A549 (cell line): ENCODE measurements around the gene USP15.

Experiments
- ESRRA ChIP-seq: fragments of 150-350 bp; IDR thresholded peaks from 2 replicates; pipeline ENCODE4 v1.6.1; 2014; ENCODE audit warnings: mild to moderate bottlenecking, low read length, borderline replicate concordance
- HDAC2 ChIP-seq: fragments of 200-600 bp; sonication (generic); IDR thresholded peaks from 2 replicates; pipeline ENCODE4 v1.6.1; 2016
- JUN ChIP-seq, 2 experiments: fragments of >200 bp; sonication (Bioruptor Twin); formaldehyde crosslinking; IDR thresholded peaks; 2 replicates in 1 of 2; 3 replicates in 1 of 2; pipeline ENCODE4 v1.6.1; 2016 to 2017
- NR3C1 ChIP-seq: fragments of >200 bp; sonication (Bioruptor Twin); formaldehyde crosslinking; IDR thresholded peaks from 3 replicates; pipeline ENCODE4 v1.6.1; 2017
- POLR2A ChIP-seq: IDR thresholded peaks from 2 replicates; pipeline ENCODE4 v1.6.1; 2012; ENCODE audit warnings: mild to moderate bottlenecking, low read length
- POLR2AphosphoS2 ChIP-seq: conservative IDR thresholded peaks from 2 replicates; pipeline ENCODE4 v1.6.1; 2012; ENCODE audit warnings: low read length, improper control_type of control experiment, inconsistent platforms
- RFX5 ChIP-seq: fragments of 450-650 bp; IDR thresholded peaks from 2 replicates; pipeline ENCODE4 v1.7.1; 2014; ENCODE audit warnings: antibody characterized with exemption, mild to moderate bottlenecking, moderate library complexity
- ZFP36 ChIP-seq: fragments of 450-650 bp; IDR thresholded peaks from 2 replicates; pipeline ENCODE4 v1.6.1; 2014; ENCODE audit warnings: borderline replicate concordance; ENCODE audit not compliant: partially characterized antibody
- ZNF302 ChIP-seq: fragments of 250-450 bp; sonication (Bioruptor Pico); IDR thresholded peaks from 2 replicates; pipeline ENCODE4 v1.9.0; 2021; ENCODE audit warnings: inconsistent platforms, mild to moderate bottlenecking, moderate library complexity
- TF ChIP-seq, protein P1 (sequence below): fragments of 200-600 bp; sonication (generic); IDR thresholded peaks from 2 replicates; pipeline ENCODE4 v1.6.1; 2016; ENCODE audit warnings: antibody characterized with exemption, mild to moderate bottlenecking, moderate library complexity
- TF ChIP-seq, protein P2 (sequence below): IDR thresholded peaks from 2 replicates; pipeline ENCODE4 v1.6.1; 2012
- TF ChIP-seq, protein P3 (sequence below): fragments of >200 bp; sonication (Bioruptor Twin); formaldehyde crosslinking; IDR thresholded peaks from 3 replicates; pipeline ENCODE4 v1.5.1; 2016
- TF ChIP-seq, protein P4 (sequence below): IDR thresholded peaks from 2 replicates; pipeline ENCODE4 v1.6.1; 2012

DNA sequence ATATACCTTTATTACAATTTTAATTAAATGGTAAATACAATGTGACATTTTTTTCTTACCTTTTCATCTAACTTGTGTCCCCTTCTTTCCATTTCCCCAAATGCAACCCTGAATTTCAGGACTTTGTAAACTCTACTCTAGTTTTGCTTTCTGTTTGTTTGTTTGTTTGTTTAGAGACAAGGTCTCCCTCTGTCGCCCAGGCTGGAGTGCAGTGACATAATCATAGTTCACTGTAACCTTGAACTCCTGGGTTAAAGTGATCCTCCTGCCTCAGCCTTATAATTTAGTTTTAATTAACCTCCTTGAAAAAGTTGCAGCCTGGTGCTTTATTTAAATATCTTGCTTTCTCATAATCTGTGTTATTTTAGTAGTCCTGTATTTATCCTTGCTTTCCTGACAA is 147.4 kb downstream of the USP15 start:
- TF ChIP-seq POLR2A (no peak), ZFP36 (no peak), JUN (IDR thresholded peaks at IDR 0.05) (no peak), RFX5 (no peak), POLR2AphosphoS2 (no peak), ZNF302 (CRISPR knock-in tag) (no peak), NR3C1 (no peak), ESRRA (no peak), HDAC2 (no peak)
- TF ChIP-seq, protein P1, sequence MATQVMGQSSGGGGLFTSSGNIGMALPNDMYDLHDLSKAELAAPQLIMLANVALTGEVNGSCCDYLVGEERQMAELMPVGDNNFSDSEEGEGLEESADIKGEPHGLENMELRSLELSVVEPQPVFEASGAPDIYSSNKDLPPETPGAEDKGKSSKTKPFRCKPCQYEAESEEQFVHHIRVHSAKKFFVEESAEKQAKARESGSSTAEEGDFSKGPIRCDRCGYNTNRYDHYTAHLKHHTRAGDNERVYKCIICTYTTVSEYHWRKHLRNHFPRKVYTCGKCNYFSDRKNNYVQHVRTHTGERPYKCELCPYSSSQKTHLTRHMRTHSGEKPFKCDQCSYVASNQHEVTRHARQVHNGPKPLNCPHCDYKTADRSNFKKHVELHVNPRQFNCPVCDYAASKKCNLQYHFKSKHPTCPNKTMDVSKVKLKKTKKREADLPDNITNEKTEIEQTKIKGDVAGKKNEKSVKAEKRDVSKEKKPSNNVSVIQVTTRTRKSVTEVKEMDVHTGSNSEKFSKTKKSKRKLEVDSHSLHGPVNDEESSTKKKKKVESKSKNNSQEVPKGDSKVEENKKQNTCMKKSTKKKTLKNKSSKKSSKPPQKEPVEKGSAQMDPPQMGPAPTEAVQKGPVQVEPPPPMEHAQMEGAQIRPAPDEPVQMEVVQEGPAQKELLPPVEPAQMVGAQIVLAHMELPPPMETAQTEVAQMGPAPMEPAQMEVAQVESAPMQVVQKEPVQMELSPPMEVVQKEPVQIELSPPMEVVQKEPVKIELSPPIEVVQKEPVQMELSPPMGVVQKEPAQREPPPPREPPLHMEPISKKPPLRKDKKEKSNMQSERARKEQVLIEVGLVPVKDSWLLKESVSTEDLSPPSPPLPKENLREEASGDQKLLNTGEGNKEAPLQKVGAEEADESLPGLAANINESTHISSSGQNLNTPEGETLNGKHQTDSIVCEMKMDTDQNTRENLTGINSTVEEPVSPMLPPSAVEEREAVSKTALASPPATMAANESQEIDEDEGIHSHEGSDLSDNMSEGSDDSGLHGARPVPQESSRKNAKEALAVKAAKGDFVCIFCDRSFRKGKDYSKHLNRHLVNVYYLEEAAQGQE: no peak
- TF ChIP-seq, protein P2, sequence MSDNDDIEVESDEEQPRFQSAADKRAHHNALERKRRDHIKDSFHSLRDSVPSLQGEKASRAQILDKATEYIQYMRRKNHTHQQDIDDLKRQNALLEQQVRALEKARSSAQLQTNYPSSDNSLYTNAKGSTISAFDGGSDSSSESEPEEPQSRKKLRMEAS: no peak
- TF ChIP-seq, protein P3, sequence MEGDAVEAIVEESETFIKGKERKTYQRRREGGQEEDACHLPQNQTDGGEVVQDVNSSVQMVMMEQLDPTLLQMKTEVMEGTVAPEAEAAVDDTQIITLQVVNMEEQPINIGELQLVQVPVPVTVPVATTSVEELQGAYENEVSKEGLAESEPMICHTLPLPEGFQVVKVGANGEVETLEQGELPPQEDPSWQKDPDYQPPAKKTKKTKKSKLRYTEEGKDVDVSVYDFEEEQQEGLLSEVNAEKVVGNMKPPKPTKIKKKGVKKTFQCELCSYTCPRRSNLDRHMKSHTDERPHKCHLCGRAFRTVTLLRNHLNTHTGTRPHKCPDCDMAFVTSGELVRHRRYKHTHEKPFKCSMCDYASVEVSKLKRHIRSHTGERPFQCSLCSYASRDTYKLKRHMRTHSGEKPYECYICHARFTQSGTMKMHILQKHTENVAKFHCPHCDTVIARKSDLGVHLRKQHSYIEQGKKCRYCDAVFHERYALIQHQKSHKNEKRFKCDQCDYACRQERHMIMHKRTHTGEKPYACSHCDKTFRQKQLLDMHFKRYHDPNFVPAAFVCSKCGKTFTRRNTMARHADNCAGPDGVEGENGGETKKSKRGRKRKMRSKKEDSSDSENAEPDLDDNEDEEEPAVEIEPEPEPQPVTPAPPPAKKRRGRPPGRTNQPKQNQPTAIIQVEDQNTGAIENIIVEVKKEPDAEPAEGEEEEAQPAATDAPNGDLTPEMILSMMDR: no peak
- TF ChIP-seq, protein P4, sequence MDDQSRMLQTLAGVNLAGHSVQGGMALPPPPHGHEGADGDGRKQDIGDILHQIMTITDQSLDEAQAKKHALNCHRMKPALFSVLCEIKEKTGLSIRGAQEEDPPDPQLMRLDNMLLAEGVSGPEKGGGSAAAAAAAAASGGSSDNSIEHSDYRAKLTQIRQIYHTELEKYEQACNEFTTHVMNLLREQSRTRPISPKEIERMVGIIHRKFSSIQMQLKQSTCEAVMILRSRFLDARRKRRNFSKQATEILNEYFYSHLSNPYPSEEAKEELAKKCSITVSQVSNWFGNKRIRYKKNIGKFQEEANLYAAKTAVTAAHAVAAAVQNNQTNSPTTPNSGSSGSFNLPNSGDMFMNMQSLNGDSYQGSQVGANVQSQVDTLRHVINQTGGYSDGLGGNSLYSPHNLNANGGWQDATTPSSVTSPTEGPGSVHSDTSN: no peak
